H1 (cell line): ENCODE measurements around the gene NSMCE3. TPM values are rescaled to one million over a fixed set of nuclear protein-coding genes. Genes with fewer than 3 reads are reported as not detected.

Experiments
- ATF3 ChIP-seq: IDR thresholded peaks from 2 replicates; pipeline ENCODE4 v1.6.1; 2011; ENCODE audit warnings: low read depth, mild to moderate bottlenecking, low read length; ENCODE audit not compliant: insufficient read depth
- CHD7 ChIP-seq: fragments of 300-600 bp; sonication (generic); IDR thresholded peaks from 2 replicates; pipeline ENCODE4 v1.7.1; 2012; ENCODE audit warnings: low read length, moderate library complexity, mild to moderate bottlenecking, inconsistent platforms; ENCODE audit not compliant: insufficient replicate concordance
- E2F6 ChIP-seq: IDR thresholded peaks from 2 replicates; pipeline ENCODE4 v1.6.1; 2012; ENCODE audit warnings: inconsistent platforms
- GABPA ChIP-seq: IDR thresholded peaks from 2 replicates; pipeline ENCODE4 v1.6.1; 2011; ENCODE audit warnings: mild to moderate bottlenecking, low read length, moderate library complexity, borderline replicate concordance; ENCODE audit not compliant: insufficient read depth
- JUN ChIP-seq: IDR thresholded peaks from 2 replicates; pipeline ENCODE4 v1.6.1; 2011; ENCODE audit warnings: low read depth, mild to moderate bottlenecking, improper control_type of control experiment, low read length
- RNF2 ChIP-seq: fragments of 200-900, 300-1000 bp; sonication (generic); IDR thresholded peaks from 2 replicates; pipeline ENCODE4 v1.7.1; 2016; ENCODE audit warnings: borderline replicate concordance, low read depth, mild to moderate bottlenecking, antibody characterized with exemption, low read length; ENCODE audit not compliant: poor library complexity, severe bottlenecking; ENCODE audit errors: missing control alignments
- SIX5 ChIP-seq: IDR thresholded peaks from 2 replicates; pipeline ENCODE4 v1.6.1; 2011; ENCODE audit warnings: mild to moderate bottlenecking, low read depth, low read length
- TAF7 ChIP-seq: optimal IDR thresholded peaks from 2 replicates; pipeline ENCODE3; 2011; ENCODE audit warnings: low read depth, mild to moderate bottlenecking, inconsistent platforms, low read length, moderate library complexity, borderline replicate concordance
- polyA plus RNA-seq, 7 experiments: library from polyadenylated mRNA; depleted of rRNA in 3 of 7; stranded (reverse) in 5 of 7; unstranded in 2 of 7; fragments of >200 nt in 5 of 7; fragments of 200-250 nt in 2 of 7; gene quantifications; 1 replicate in 5 of 7; 2 replicates in 1 of 7; 4 replicates in 1 of 7; pipeline versions ENCODE4 v1.2.1 to v1.2.3, GENCODE V29; 2011 to 2013; ENCODE audit warnings: missing spikeins in 2 of 7, mixed read lengths in 2 of 7
- total RNA-seq: library from RNA; stranded (reverse); fragmentation: NEBNext Ultra II Directional; extraction: Animal tissue kit (Norgen Biotek cat#: 25700); gene quantifications from 2 replicates; pipeline ENCODE4 v1.2.1, GENCODE V29; 2021

NSMCE3 gene
- total and polyA plus RNA-seq, 2 of the 8 experiments (the other 6 are each of a cell fraction or from before 2014, with no cell fraction given): 4.3 to 6.7 TPM

DNA sequence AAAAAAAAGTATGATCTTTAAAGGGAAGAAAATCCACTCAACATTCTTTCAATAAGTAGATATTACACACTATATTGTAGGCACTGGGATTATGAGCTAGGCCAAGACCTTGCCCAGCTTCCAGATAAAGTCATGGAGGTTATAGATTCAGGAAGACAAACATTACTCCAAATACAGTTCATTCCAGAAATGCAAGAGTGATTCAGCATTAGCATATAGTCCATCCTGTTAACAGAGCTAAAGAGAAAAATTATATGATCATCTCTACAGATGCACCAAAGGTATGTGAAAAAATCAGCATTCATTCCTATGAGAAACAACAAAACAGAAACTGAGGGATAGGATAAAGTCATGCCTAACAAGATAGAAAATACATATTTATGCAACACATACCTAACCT lies 42.1 kb upstream of the NSMCE3 start (continued):
- TF ChIP-seq CHD7 (no peak), JUN (no peak), GABPA (no peak), SIX5 (no peak), ATF3 (no peak), RNF2 (no peak), TAF7 (no peak), E2F6 (no peak)
